Mononuclear cell (primary cell): Measurements from ENCODE around the gene MTCP1. TPM values are rescaled to one million over a fixed set of nuclear protein-coding genes. Genes with fewer than 3 reads are reported as not detected.

ENCODE experiments used
- H3K27me3 ChIP-seq: 2 replicates; pipeline ENCODE4 v1.6.0; 2011; ENCODE audit warnings: low read length, control low read depth; ENCODE audit not compliant: insufficient read depth
- H3K4me1 ChIP-seq: 2 replicates; pipeline ENCODE4 v1.5.1; 2011; ENCODE audit warnings: mild to moderate bottlenecking, low read length, control low read depth; ENCODE audit not compliant: insufficient read depth
- H3K4me3 ChIP-seq: 2 replicates; pipeline ENCODE4 v1.5.1; 2011; ENCODE audit warnings: mild to moderate bottlenecking, low read length, moderate library complexity
- H3K9me3 ChIP-seq: 2 replicates; pipeline ENCODE4 v1.5.1; 2011; ENCODE audit warnings: low read depth, mild to moderate bottlenecking, control low read depth, low read length
- total RNA-seq: library from RNA; depleted of rRNA; stranded (reverse); fragments of >200 nt; gene quantifications from one replicate; pipeline ENCODE4 v1.2.3, GENCODE V29; 2012

MTCP1 gene
- total RNA-seq, 1 donor: 3.9 TPM

DNA sequence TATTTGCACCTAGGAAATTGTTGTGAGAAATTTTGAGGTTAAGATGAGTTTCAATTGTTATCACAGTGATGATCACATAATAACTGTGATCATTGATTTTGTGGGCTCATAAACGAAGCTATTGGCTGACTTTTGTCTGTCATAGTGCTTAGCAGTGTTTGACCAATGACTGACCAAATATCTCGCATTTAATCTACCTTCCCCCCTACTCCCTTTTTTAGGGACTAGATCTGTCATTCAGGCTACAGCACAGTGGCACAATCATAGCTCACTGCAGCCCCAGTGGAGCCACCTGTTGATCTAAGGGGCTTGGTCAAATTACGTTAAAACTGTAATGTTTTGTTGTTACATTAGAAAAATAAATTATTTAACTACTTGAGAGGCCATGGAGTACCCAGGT is 42.8 kb downstream of the MTCP1 start:
- H3K9me3 ChIP-seq: no peaks in the 10 kb centered on the region
- no peak overlapping the region for H3K4me3 ChIP-seq
- H3K27me3 ChIP-seq: no peaks in the 10 kb centered on the region
- H3K4me1 ChIP-seq: peaks cover 8% of the 10 kb centered on the region

- Histone ChIP-seq H3K27me3 (no peaks in the 10 kb centered on the region), H3K4me1 (peaks cover 8% of the 10 kb centered on the region), H3K4me3 (peak overlapping the region; percentile 68), H3K9me3 (no peaks in the 10 kb centered on the region)
Measured at GRCh38 chrX:155027509-155028066, 43.3 kb downstream of the MTCP1 start.

- no peaks in the 10 kb centered on the region for H3K9me3 ChIP-seq
- peak within 1 kb of the TSS; percentile 68 for H3K4me3 ChIP-seq
- H3K27me3 ChIP-seq: no peaks in the 10 kb centered on the region
- H3K4me1 ChIP-seq: peaks cover 8% of the 10 kb centered on the region
Measured at GRCh38 chrX:155026727-155027508, 44.0 kb downstream of the MTCP1 start, which contains the start of gene FUNDC2. Gene FUNDC2, plus strand, starts transcription at chrX:155026844. Its CDS starts 95 bp downstream, at chrX:155026939.

GRCh38 chrX:155026420-155026726 is 44.6 kb downstream of the MTCP1 start:
- Histone ChIP-seq H3K9me3 (no peaks in the 10 kb centered on the region), H3K27me3 (no peaks in the 10 kb centered on the region), H3K4me3 (peak overlapping the region; percentile 29), H3K4me1 (peaks cover 8% of the 10 kb centered on the region)

- H3K27me3 ChIP-seq: no peaks in the 10 kb centered on the region
- H3K4me3 ChIP-seq: no peak overlapping the region
- H3K9me3 ChIP-seq: no peaks in the 10 kb centered on the region
- peaks cover 8% of the 10 kb centered on the region for H3K4me1 ChIP-seq
Measured at GRCh38 chrX:155023907-155024833, 46.8 kb downstream of the MTCP1 start.

- no peaks in the 10 kb centered on the region for H3K4me1 ChIP-seq
- H3K27me3 ChIP-seq: no peaks in the 10 kb centered on the region
- H3K4me3 ChIP-seq: no peak within 1 kb of the TSS
- no peaks in the 10 kb centered on the region for H3K9me3 ChIP-seq
Measured at GRCh38 chrX:155022585-155022984, 48.4 kb downstream of the MTCP1 start, which contains the start of gene F8. Gene F8, minus strand, starts transcription at chrX:155022723. Its CDS starts 171 bp downstream, at chrX:155022552.

GRCh38 chrX:155020591-155020990 is 50.3 kb downstream of the MTCP1 start:
- H3K4me3 ChIP-seq: no peak overlapping the region
- no peaks in the 10 kb centered on the region for H3K4me1 ChIP-seq
- no peaks in the 10 kb centered on the region for H3K9me3 ChIP-seq
- H3K27me3 ChIP-seq: no peaks in the 10 kb centered on the region

Other genes starting within 250 kb of the MTCP1 start
- not detected for gene SMIM9, start 236.5 kb downstream of the MTCP1 start, total RNA-seq
- gene F8A1, start 184.8 kb downstream of the MTCP1 start, total RNA-seq: 10.2 TPM
- 3.6 TPM for gene F8, start 48.4 kb downstream of the MTCP1 start, total RNA-seq
- 40.2 TPM for gene FUNDC2, start 44.3 kb downstream of the MTCP1 start, total RNA-seq
- gene CMC4, start within 50 bp of the MTCP1 start, total RNA-seq: 14.6 TPM
- gene BRCC3, start 372 bp upstream of the MTCP1 start, total RNA-seq: 8.2 TPM
- 12.6 TPM for gene VBP1, start 145.3 kb upstream of the MTCP1 start, total RNA-seq
- gene RAB39B, start 193.4 kb upstream of the MTCP1 start, total RNA-seq: 3.7 TPM